ENCODE data around the gene GPR15LG.

GPR15LG gene

DNA sequence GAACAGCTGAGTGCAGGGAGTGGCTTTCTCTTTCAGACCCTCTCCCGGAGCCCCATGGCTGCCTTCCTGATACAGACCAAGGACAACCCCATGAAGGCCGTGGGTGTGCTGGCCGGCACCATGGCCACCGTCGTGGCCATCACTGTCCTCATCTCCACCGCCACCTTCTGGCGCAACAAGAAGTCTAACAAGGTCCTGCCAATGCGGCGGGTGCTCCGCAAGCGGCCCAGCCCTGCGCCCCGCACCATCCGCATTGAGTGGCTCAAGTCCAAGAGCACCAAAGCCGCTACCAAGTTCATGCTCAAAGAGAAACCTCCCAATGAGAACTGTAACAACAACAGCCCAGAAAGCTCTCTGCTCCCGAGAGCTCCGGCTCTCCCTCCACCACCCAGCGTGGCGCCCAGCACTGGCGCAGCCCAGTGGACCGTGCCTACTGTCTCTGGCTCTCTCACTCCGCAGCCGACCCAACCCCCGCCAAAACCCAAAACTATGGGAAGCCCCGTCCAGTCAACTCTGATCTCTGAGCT lies 40.5 kb downstream of the GPR15LG start:
- Histone ChIP-seq H3K9me2 (replicated peaks; ENCODE audit: insufficient read depth, low read length) (no peaks in the 10 kb centered on the region), H2AFZ (ENCODE audit: low read depth, low read length, severe bottlenecking) (peak overlapping the region; percentile 50), H3K27me3 (ENCODE audit: low read length) (no peaks in the 10 kb centered on the region), H3K27ac (ENCODE audit: low read depth, low read length) (no peak overlapping the region), H3K4me2 (ENCODE audit: low read depth, low read length, poor library complexity, severe bottlenecking) (no peak overlapping the region), H3K9ac (ENCODE audit: low read length) (no peak overlapping the region), H3K4me3 (ENCODE audit: insufficient read depth, low read length, poor library complexity, severe bottlenecking) (no peak overlapping the region), H3K36me3 (ENCODE audit: low read length) (no peaks in the 10 kb centered on the region), H3K9me3 (ENCODE audit: insufficient read depth, low read length) (no peaks in the 10 kb centered on the region), H3F3A (ENCODE audit: insufficient read depth) (no peaks in the 10 kb centered on the region), H4K20me1 (ENCODE audit: low read depth, low read length) (no peaks in the 10 kb centered on the region), H3K79me2 (ENCODE audit: insufficient read depth, low read length) (no peaks in the 10 kb centered on the region)
- TF ChIP-seq CTCF (IDR thresholded peaks at IDR 0.05; ENCODE audit: insufficient read depth, low read length, poor library complexity, severe bottlenecking) (no peak), EZH2phosphoT487 (conservative IDR thresholded peaks at IDR 0.05; ENCODE audit: low read length) (no peak)

- Histone ChIP-seq H3K27me3 (ENCODE audit: low read length) (no peaks in the 10 kb centered on the region), H3K36me3 (ENCODE audit: low read length) (no peaks in the 10 kb centered on the region), H3K9me3 (ENCODE audit: insufficient read depth, low read length) (peaks cover 6% of the 10 kb centered on the region; the same call in 1 of the 2 replicates), H4K20me1 (ENCODE audit: low read depth, low read length) (no peaks in the 10 kb centered on the region), H3K79me2 (ENCODE audit: insufficient read depth, low read length) (no peaks in the 10 kb centered on the region), H3F3A (ENCODE audit: insufficient read depth) (no peaks in the 10 kb centered on the region), H3K9ac (ENCODE audit: low read length) (no peak overlapping the region), H3K4me3 (ENCODE audit: insufficient read depth, low read length, poor library complexity, severe bottlenecking) (no peak overlapping the region), H2AFZ (ENCODE audit: low read depth, low read length, severe bottlenecking) (peak overlapping the region; percentile 50), H3K4me2 (ENCODE audit: low read depth, low read length, poor library complexity, severe bottlenecking) (no peak overlapping the region), H3K27ac (ENCODE audit: low read depth, low read length) (no peak overlapping the region), H3K9me2 (replicated peaks; ENCODE audit: insufficient read depth, low read length) (no peaks in the 10 kb centered on the region)
- TF ChIP-seq EZH2phosphoT487 (conservative IDR thresholded peaks at IDR 0.05; ENCODE audit: low read length) (no peak), CTCF (IDR thresholded peaks at IDR 0.05; ENCODE audit: insufficient read depth, low read length, poor library complexity, severe bottlenecking) (peak; percentile 64)
Observed at GRCh38 chr10:84214612-84215235, 41.1 kb downstream of the GPR15LG start.

DNA sequence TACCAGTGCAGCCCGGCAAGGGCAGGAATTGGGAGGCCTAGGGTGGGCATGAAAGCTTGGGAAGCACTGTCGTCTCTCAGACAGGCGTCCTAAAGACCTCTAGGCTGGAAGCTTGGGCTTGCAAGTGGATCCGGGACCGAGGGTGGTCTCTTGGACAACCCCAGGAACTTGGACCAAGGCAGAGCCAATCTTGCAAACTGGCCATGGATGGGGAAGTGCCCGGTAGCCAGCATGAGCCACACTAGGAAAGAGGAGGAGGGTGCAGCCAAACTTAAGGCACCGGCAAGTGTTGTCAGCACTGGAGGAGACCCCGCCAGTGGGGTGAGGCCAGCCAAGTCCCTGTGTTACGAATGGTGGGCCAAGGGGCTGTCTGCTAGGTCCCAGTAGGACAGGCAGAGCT lies 43.2 kb downstream of the GPR15LG start:
- Histone ChIP-seq H3K4me3 (ENCODE audit: insufficient read depth, low read length, poor library complexity, severe bottlenecking) (no peak overlapping the region), H3K9me2 (replicated peaks; ENCODE audit: insufficient read depth, low read length) (no peaks in the 10 kb centered on the region), H3K4me2 (ENCODE audit: low read depth, low read length, poor library complexity, severe bottlenecking) (no peak overlapping the region), H3K79me2 (ENCODE audit: insufficient read depth, low read length) (no peaks in the 10 kb centered on the region), H3K27me3 (ENCODE audit: low read length) (no peaks in the 10 kb centered on the region), H3F3A (ENCODE audit: insufficient read depth) (no peaks in the 10 kb centered on the region), H3K9ac (ENCODE audit: low read length) (no peak overlapping the region), H3K36me3 (ENCODE audit: low read length) (no peaks in the 10 kb centered on the region), H3K27ac (ENCODE audit: low read depth, low read length) (no peak overlapping the region), H2AFZ (ENCODE audit: low read depth, low read length, severe bottlenecking) (no peak overlapping the region), H4K20me1 (ENCODE audit: low read depth, low read length) (no peaks in the 10 kb centered on the region), H3K9me3 (ENCODE audit: insufficient read depth, low read length) (peaks cover 6% of the 10 kb centered on the region; the same call in 1 of the 2 replicates)
- no peak for TF ChIP-seq EZH2phosphoT487 (conservative IDR thresholded peaks at IDR 0.05; ENCODE audit: low read length)
- no peak for TF ChIP-seq CTCF (IDR thresholded peaks at IDR 0.05; ENCODE audit: insufficient read depth, low read length, poor library complexity, severe bottlenecking)

All from SU-DHL-6 (cell line).